ENCODE measurements around the gene MIGA1. TPM values are rescaled to one million over a fixed set of nuclear protein-coding genes. Genes with fewer than 3 reads are reported as not detected.

The MIGA1 gene
- total RNA-seq, 1 experiment from 2014 or later, result 13.2 TPM

DNA sequence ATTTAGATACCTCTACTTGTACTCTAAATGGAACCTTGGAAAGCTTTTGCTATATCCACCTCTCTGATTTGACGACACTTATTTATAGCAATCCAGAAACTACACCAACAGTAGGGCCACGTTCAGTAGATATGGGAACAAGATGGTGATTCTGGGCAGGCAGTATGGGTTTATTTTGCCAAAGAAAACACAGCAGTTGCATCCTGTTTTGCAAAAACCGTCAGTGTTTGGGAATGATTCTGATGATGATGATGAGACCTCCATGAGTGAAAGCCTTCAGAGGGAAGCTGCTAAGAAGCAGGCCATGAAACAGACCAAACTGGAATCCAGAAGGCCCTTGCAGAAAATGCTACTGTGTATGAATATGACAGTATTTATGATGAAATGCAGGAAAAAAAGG, 67.5 kb downstream of the MIGA1 start:
- ChIA-PET POLR2A (no interaction called here), CTCF (no interaction called here)
- Mint-ChIP-seq H3K27me3 (ENCODE audit: insufficient read depth, unreplicated experiment) (no peaks in the 10 kb centered on the region), H3K4me1 (ENCODE audit: insufficient read depth, unreplicated experiment) (no peaks in the 10 kb centered on the region), H3K27ac (ENCODE audit: low read depth, unreplicated experiment) (no peak overlapping the region), H3K9me3 (ENCODE audit: unreplicated experiment) (no peaks in the 10 kb centered on the region), H3K36me3 (ENCODE audit: insufficient read depth, unreplicated experiment) (peaks cover 12% of the 10 kb centered on the region), H3K4me3 (ENCODE audit: unreplicated experiment) (no peak overlapping the region)
- intact Hi-C loops (cut with micrococcal nuclease), result no loop called here
- no peak for DNase-seq (ENCODE audit: unreplicated experiment)
- no TSS peak for BruUV-seq (replicated peaks)
- TF ChIP-seq, protein P1, sequence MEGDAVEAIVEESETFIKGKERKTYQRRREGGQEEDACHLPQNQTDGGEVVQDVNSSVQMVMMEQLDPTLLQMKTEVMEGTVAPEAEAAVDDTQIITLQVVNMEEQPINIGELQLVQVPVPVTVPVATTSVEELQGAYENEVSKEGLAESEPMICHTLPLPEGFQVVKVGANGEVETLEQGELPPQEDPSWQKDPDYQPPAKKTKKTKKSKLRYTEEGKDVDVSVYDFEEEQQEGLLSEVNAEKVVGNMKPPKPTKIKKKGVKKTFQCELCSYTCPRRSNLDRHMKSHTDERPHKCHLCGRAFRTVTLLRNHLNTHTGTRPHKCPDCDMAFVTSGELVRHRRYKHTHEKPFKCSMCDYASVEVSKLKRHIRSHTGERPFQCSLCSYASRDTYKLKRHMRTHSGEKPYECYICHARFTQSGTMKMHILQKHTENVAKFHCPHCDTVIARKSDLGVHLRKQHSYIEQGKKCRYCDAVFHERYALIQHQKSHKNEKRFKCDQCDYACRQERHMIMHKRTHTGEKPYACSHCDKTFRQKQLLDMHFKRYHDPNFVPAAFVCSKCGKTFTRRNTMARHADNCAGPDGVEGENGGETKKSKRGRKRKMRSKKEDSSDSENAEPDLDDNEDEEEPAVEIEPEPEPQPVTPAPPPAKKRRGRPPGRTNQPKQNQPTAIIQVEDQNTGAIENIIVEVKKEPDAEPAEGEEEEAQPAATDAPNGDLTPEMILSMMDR (IDR thresholded peaks at IDR 0.05; ENCODE audit: unreplicated experiment), result no peak

DNA sequence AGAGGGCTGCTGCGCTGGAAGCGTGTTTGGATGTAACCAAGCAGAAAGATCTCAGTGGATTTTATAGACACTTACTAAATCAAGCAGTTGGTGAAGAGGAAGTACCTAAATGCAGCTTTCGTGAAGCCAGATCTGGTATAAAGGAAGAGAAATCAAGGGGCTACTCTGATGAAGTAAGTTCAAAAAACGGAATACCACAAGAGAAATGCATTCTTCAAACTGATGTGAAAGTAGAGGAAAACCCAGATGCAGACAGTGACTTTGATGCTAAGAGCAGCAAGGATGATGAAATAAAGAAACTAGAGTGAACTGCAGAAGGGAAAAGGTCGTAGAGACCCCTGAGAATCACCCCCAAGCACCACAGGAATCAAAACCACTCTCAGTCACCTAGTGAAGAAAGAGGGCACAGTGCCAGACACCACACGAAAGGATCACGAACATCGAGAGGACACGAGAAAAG, 68.2 kb downstream of the MIGA1 start:
- ChIA-PET POLR2A (no interaction called here), CTCF (no interaction called here)
- Mint-ChIP-seq H3K27me3 (ENCODE audit: insufficient read depth, unreplicated experiment) (no peaks in the 10 kb centered on the region), H3K27ac (ENCODE audit: low read depth, unreplicated experiment) (no peak overlapping the region), H3K36me3 (ENCODE audit: insufficient read depth, unreplicated experiment) (peaks cover 10% of the 10 kb centered on the region), H3K4me1 (ENCODE audit: insufficient read depth, unreplicated experiment) (no peaks in the 10 kb centered on the region), H3K9me3 (ENCODE audit: unreplicated experiment) (no peaks in the 10 kb centered on the region), H3K4me3 (ENCODE audit: unreplicated experiment) (no peak overlapping the region)
- BruUV-seq (replicated peaks), result no TSS peak
- no peak for DNase-seq (ENCODE audit: unreplicated experiment)
- TF ChIP-seq, protein P1 (IDR thresholded peaks at IDR 0.05; ENCODE audit: unreplicated experiment), result no peak
- intact Hi-C loops (cut with micrococcal nuclease), result no loop called here

DNA sequence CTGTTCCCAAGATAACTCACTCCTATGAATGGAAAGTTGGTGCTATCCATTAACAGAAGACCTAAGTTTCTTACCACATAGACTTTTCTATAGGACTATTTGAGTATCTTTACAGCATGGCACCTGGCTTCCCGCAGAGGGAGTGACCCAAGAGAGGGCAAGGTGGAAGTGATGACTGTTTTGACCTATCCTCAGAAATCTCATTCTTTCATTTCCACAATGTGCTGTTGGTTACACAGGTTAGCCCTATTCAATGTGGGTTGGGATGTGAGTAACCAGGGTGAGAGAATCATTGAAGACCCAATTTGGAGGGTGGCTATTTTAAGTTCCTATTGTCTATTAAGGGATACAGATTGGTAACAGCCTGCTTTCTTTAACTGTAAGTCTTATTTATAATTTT, 70.6 kb downstream of the MIGA1 start:
- POLR2A ChIA-PET, result interaction anchor here (2.0 kb wide), 1 partner anchor 15 kb away, joined by 6 read pairs; no protein-coding TSS in a partner anchor
- Mint-ChIP-seq H3K4me3 (ENCODE audit: unreplicated experiment) (no peak overlapping the region), H3K9me3 (ENCODE audit: unreplicated experiment) (peaks cover 4% of the 10 kb centered on the region), H3K36me3 (ENCODE audit: insufficient read depth, unreplicated experiment) (peaks cover 2% of the 10 kb centered on the region), H3K4me1 (ENCODE audit: insufficient read depth, unreplicated experiment) (no peaks in the 10 kb centered on the region), H3K27me3 (ENCODE audit: insufficient read depth, unreplicated experiment) (no peaks in the 10 kb centered on the region), H3K27ac (ENCODE audit: low read depth, unreplicated experiment) (no peak overlapping the region)
- BruUV-seq (replicated peaks), result no TSS peak
- intact Hi-C loops (cut with micrococcal nuclease), result no loop called here
- no peak for DNase-seq (ENCODE audit: unreplicated experiment)
- CTCF ChIA-PET, result interaction anchor here (0.7 kb wide), 2 partner anchors 108 to 136 kb away, joined by 3 to 4 read pairs; no protein-coding TSS in a partner anchor
- TF ChIP-seq, protein P1 (IDR thresholded peaks at IDR 0.05; ENCODE audit: unreplicated experiment), result no peak

DNA sequence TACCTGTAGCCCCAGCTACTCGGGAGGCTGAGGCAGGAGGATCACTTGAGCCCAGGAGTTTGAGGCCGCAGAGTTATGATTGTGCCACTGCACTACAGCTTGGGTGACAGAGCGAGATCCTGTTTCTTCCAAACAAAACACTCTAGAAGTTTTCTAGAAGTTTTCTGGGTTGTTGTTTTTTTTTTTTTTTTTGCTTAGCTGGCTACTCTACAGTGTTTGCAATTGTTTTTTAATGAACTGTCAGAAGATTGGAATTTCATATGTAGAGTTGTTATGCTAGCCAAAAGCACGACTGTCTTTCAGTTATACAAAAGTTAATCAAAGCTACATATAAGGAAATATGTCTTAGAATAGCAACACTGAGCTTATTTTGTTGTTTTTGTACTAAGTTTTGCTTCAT, 78.1 kb downstream of the MIGA1 start:
- intact Hi-C loops (cut with micrococcal nuclease), result no loop called here
- no TSS peak for BruUV-seq (replicated peaks)
- Mint-ChIP-seq H3K9me3 (ENCODE audit: unreplicated experiment) (peaks cover 16% of the 10 kb centered on the region), H3K27ac (ENCODE audit: low read depth, unreplicated experiment) (no peak overlapping the region), H3K36me3 (ENCODE audit: insufficient read depth, unreplicated experiment) (peaks cover 25% of the 10 kb centered on the region), H3K4me3 (ENCODE audit: unreplicated experiment) (no peak overlapping the region), H3K27me3 (ENCODE audit: insufficient read depth, unreplicated experiment) (no peaks in the 10 kb centered on the region), H3K4me1 (ENCODE audit: insufficient read depth, unreplicated experiment) (peaks cover 15% of the 10 kb centered on the region)
- TF ChIP-seq, protein P1 (IDR thresholded peaks at IDR 0.05; ENCODE audit: unreplicated experiment), result no peak
- ChIA-PET POLR2A (interaction anchor here (1.7 kb wide), 1 partner anchor 23 kb away, joined by 5 read pairs; no protein-coding TSS in a partner anchor), CTCF (interaction anchor here (1.0 to 1.4 kb wide), 2 partner anchors 9 to 32 kb away, joined by 3 to 6 read pairs; no protein-coding TSS in a partner anchor)
- no peak for DNase-seq (ENCODE audit: unreplicated experiment)

Data from MCF 10A (cell line).